Measurements from ENCODE around the gene KSR1. TPM values are rescaled to one million over a fixed set of nuclear protein-coding genes. Genes with fewer than 3 reads are reported as not detected.

The KSR1 gene
- total RNA-seq, 4 donors from 2014 or later, result 17.7 to 77.0 (median 34.6) TPM

- Histone ChIP-seq H3K27ac (peak overlapping the region; percentile 35 to 68), H3K4me3 (no peak overlapping the region), H3K27me3 (no peaks in the 10 kb centered on the region), H3K36me3 (no peaks in the 10 kb centered on the region), H3K9me3 (no peaks in the 10 kb centered on the region), H3K4me1 (peaks cover 0 to 10% of the 10 kb centered on the region in 2 donors)
- TF ChIP-seq POLR2A (IDR thresholded peaks at IDR 0.05) (no peak), CTCF (IDR thresholded peaks at IDR 0.05) (no peak)
- DNase-seq, result no peak
- intact Hi-C loops (cut with DNase I; ENCODE audit: low total_unique reads), result no loop called here
Observed at GRCh38 chr17:27577121-27577761, 121.0 kb downstream of the KSR1 start.

GRCh38 chr17:27577884-27578717, 121.9 kb downstream of the KSR1 start:
- H3K27ac ChIP-seq, result peak overlapping the region; percentile 35 to 68
- TF ChIP-seq CTCF (IDR thresholded peaks at IDR 0.05) (no peak), POLR2A (IDR thresholded peaks at IDR 0.05) (no peak)
- H3K9me3 ChIP-seq, result no peaks in the 10 kb centered on the region
- intact Hi-C loops (cut with DNase I; ENCODE audit: low total_unique reads), result no loop called here
- no peaks in the 10 kb centered on the region for H3K27me3 ChIP-seq
- peak; percentile 42 to 44 for DNase-seq
- peaks cover 0 to 10% of the 10 kb centered on the region in 2 donors for H3K4me1 ChIP-seq
- no peaks in the 10 kb centered on the region for H3K36me3 ChIP-seq
- no peak overlapping the region for H3K4me3 ChIP-seq

GRCh38 chr17:27578718-27579085, 122.5 kb downstream of the KSR1 start:
- Histone ChIP-seq H3K36me3 (no peaks in the 10 kb centered on the region), H3K9me3 (no peaks in the 10 kb centered on the region), H3K4me1 (peaks cover 0 to 10% of the 10 kb centered on the region in 2 donors), H3K27ac (peak overlapping the region in 1 of 2 donors; percentile 68), H3K27me3 (no peaks in the 10 kb centered on the region), H3K4me3 (no peak overlapping the region)
- TF ChIP-seq POLR2A (IDR thresholded peaks at IDR 0.05) (no peak), CTCF (IDR thresholded peaks at IDR 0.05) (no peak)
- intact Hi-C loops (cut with DNase I; ENCODE audit: low total_unique reads), result no loop called here
- DNase-seq, result no peak

- TF ChIP-seq CTCF (IDR thresholded peaks at IDR 0.05), result no peak
- no peak for TF ChIP-seq POLR2A (IDR thresholded peaks at IDR 0.05)
- DNase-seq, result no peak
- Histone ChIP-seq H3K9me3 (no peaks in the 10 kb centered on the region), H3K27ac (no peak overlapping the region), H3K36me3 (no peaks in the 10 kb centered on the region), H3K27me3 (no peaks in the 10 kb centered on the region), H3K4me1 (peaks cover 0 to 10% of the 10 kb centered on the region in 2 donors), H3K4me3 (no peak overlapping the region)
- intact Hi-C loops (cut with DNase I; ENCODE audit: low total_unique reads), result no loop called here
Observed at GRCh38 chr17:27579304-27579703, 123.1 kb downstream of the KSR1 start.

- Histone ChIP-seq H3K9me3 (no peaks in the 10 kb centered on the region), H3K27ac (no peak overlapping the region), H3K4me1 (peaks cover 0 to 10% of the 10 kb centered on the region in 2 donors), H3K27me3 (no peaks in the 10 kb centered on the region), H3K4me3 (no peak overlapping the region), H3K36me3 (no peaks in the 10 kb centered on the region)
- no peak for DNase-seq
- intact Hi-C loops (cut with DNase I; ENCODE audit: low total_unique reads), result no loop called here
- no peak for TF ChIP-seq CTCF (IDR thresholded peaks at IDR 0.05)
Observed at GRCh38 chr17:27579897-27580321, 123.7 kb downstream of the KSR1 start.

All from uterus (tissue), 4 donors.